Omental fat pad (tissue), 4 donors: ENCODE data around the gene GSTT2. TPM values are rescaled to one million over a fixed set of nuclear protein-coding genes. Genes with fewer than 3 reads are reported as not detected.
"Not testable (repeated sequence)": the region's sequence is repeated elsewhere in the genome, so short reads cannot be mapped to it uniquely, and the experiment has no call there.

ENCODE experiments used
- ATAC-seq: fragments of 150-250 bp; one replicate; pipeline ENCODE4 v1.9.1; 2016; ENCODE audit warnings: mild to moderate bottlenecking, moderate library complexity; ENCODE audit not compliant: low FRiP score
- DNase-seq: peaks from one replicate; pipeline ENCODE4 v3.0.0-alpha.2; 2019; ENCODE audit warnings: low spot score
- CTCF ChIP-seq, 3 donors: fragments of 450-650 bp; IDR thresholded peaks; one replicate each; pipeline ENCODE4 v1.5.1; 2016 to 2017; ENCODE audit warnings: antibody characterized with exemption in 3 of 3, mild to moderate bottlenecking in 3 of 3, moderate library complexity in 2 of 3
- total RNA-seq, 4 donors: library from RNA; depleted of rRNA; stranded (reverse); fragments of >200 nt; gene quantifications; one replicate each; pipeline ENCODE4 v1.1.0, GENCODE V29; 2016

The GSTT2 gene
- not detected for total RNA-seq

- peak; percentile 87 for ATAC-seq
Measured at GRCh38 chr22:23979557-23980240, at the start of gene GSTT2. TSS of gene GSTT2 (plus strand) at chr22:23980134.

GRCh38 chr22:23938328-23939016, 41.5 kb upstream of the GSTT2 start:
- TF ChIP-seq CTCF (IDR thresholded peaks at IDR 0.05) = no peak
- ATAC-seq (no peak), DNase-seq (no peak)

More at GRCh38 chr22:23979557-23980240, at the start of gene GSTT2:
- DNase-seq = not testable (repeated sequence)

GRCh38 chr22:23939017-23939357, 40.9 kb upstream of the GSTT2 start:
- DNase-seq = no peak
- TF ChIP-seq CTCF (IDR thresholded peaks at IDR 0.05) = no peak
- no peak for ATAC-seq

- ATAC-seq = peak; percentile 70
- not testable (repeated sequence) for DNase-seq
Measured at GRCh38 chr22:23940166-23940565, 39.8 kb upstream of the GSTT2 start.

- not testable (repeated sequence) for DNase-seq, ATAC-seq
Measured at GRCh38 chr22:23947391-23947790, 32.5 kb upstream of the GSTT2 start.

GRCh38 chr22:23949764-23950163, 30.2 kb upstream of the GSTT2 start:
- ATAC-seq, DNase-seq: not testable (repeated sequence)

GRCh38 chr22:23951383-23951782, 28.6 kb upstream of the GSTT2 start:
- ATAC-seq = peak; percentile 51
- not testable (repeated sequence) for DNase-seq

GRCh38 chr22:23952794-23953405, 27.0 kb upstream of the GSTT2 start:
- not testable (repeated sequence) for DNase-seq, ATAC-seq

GRCh38 chr22:23953485-23953884, 26.4 kb upstream of the GSTT2 start:
- not testable (repeated sequence) for ATAC-seq, DNase-seq

GRCh38 chr22:23954193-23954990, 25.5 kb upstream of the GSTT2 start:
- DNase-seq, ATAC-seq: not testable (repeated sequence)

- DNase-seq, ATAC-seq: not testable (repeated sequence)
Measured at GRCh38 chr22:23954991-23955305, 25.0 kb upstream of the GSTT2 start.

- not testable (repeated sequence) for DNase-seq, ATAC-seq
Measured at GRCh38 chr22:23955886-23956285, 24.0 kb upstream of the GSTT2 start.
